HCT116 (cell line): ENCODE results near the gene CYTH2.

Experiments
- ATF3 ChIP-seq: IDR thresholded peaks from 2 replicates; pipeline ENCODE4 v1.6.1; 2012
- CTCF ChIP-seq, 3 experiments: fragments of 200-600 bp in 1 of 3; sonication (generic) in 1 of 3; IDR thresholded peaks in 2 of 3; conservative IDR thresholded peaks in 1 of 3; 2 replicates each; pipeline ENCODE4 v1.5.1; 2012 to 2017; ENCODE audit warnings: low read depth in 2 of 3, low read length in 2 of 3, antibody characterized with exemption in 1 of 3, borderline replicate concordance in 1 of 3, control low read depth in 1 of 3, mild to moderate bottlenecking in 1 of 3, mixed read lengths in 1 of 3, mixed run types in 1 of 3, moderate library complexity in 1 of 3; ENCODE audit not compliant: insufficient read depth in 1 of 3
- EGR1 ChIP-seq: IDR thresholded peaks from 2 replicates; pipeline ENCODE4 v1.6.1; 2012; ENCODE audit warnings: low read depth
- EZH2 ChIP-seq: fragments of 200-600 bp; sonication (generic); IDR thresholded peaks from 2 replicates; pipeline ENCODE4 v1.6.1; 2017; ENCODE audit warnings: antibody characterized with exemption, mixed run types
- POLR2A ChIP-seq: IDR thresholded peaks from 2 replicates; pipeline ENCODE4 v1.7.0; 2011; ENCODE audit warnings: borderline replicate concordance; ENCODE audit not compliant: insufficient read depth, insufficient read length; ENCODE audit errors: extremely low read depth
- POLR2AphosphoS5 ChIP-seq: IDR thresholded peaks from 2 replicates; pipeline ENCODE4 v1.6.1; 2011; ENCODE audit warnings: mild to moderate bottlenecking, low read depth, low read length, moderate library complexity
- RAD21 ChIP-seq: IDR thresholded peaks from 2 replicates; pipeline ENCODE4 v1.6.1; 2012; ENCODE audit warnings: low read depth, mild to moderate bottlenecking
- SP1 ChIP-seq: IDR thresholded peaks from 2 replicates; pipeline ENCODE4 v1.6.1; 2012; ENCODE audit warnings: low read depth
- TF ChIP-seq, protein P1 (sequence below): IDR thresholded peaks from 2 replicates; pipeline ENCODE4 v1.6.1; 2012
- TF ChIP-seq, protein P2 (sequence below): IDR thresholded peaks from 2 replicates; pipeline ENCODE4 v1.6.1; 2012; ENCODE audit warnings: low read depth

DNA sequence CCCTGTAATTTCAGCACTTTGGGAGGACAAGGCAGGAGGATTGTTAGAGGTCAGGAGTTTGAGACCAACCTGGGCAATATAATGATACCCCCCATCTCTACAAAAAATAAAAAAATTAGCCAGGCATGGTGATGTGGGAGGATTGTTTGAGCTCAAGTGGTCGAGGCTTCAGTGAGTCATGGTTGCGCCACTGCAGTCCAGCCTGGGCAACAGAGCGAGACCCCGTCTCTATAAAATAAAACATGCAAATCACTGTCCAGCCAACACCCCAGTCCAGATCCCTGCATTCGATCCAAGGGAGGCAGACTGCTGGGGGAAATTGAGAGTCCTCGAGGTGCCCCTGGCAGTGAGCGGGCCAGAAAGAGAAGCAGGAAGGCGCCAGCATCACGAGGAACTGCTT, 7.0 kb downstream of the CYTH2 start:
- TF ChIP-seq SP1 (no peak), CTCF (IDR thresholded peaks at IDR 0.05 in 2 of 3, conservative IDR thresholded peaks at IDR 0.05 in 1 of 3; ENCODE audit: borderline replicate concordance in 1 of 3, insufficient read depth in 1 of 3, low read depth in 2 of 3, low read length in 2 of 3) (no peak), EZH2 (no peak), POLR2AphosphoS5 (no peak), EGR1 (no peak), ATF3 (no peak), POLR2A (no peak), RAD21 (no peak)
- TF ChIP-seq, protein P1, sequence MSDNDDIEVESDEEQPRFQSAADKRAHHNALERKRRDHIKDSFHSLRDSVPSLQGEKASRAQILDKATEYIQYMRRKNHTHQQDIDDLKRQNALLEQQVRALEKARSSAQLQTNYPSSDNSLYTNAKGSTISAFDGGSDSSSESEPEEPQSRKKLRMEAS = no peak
- TF ChIP-seq, protein P2, sequence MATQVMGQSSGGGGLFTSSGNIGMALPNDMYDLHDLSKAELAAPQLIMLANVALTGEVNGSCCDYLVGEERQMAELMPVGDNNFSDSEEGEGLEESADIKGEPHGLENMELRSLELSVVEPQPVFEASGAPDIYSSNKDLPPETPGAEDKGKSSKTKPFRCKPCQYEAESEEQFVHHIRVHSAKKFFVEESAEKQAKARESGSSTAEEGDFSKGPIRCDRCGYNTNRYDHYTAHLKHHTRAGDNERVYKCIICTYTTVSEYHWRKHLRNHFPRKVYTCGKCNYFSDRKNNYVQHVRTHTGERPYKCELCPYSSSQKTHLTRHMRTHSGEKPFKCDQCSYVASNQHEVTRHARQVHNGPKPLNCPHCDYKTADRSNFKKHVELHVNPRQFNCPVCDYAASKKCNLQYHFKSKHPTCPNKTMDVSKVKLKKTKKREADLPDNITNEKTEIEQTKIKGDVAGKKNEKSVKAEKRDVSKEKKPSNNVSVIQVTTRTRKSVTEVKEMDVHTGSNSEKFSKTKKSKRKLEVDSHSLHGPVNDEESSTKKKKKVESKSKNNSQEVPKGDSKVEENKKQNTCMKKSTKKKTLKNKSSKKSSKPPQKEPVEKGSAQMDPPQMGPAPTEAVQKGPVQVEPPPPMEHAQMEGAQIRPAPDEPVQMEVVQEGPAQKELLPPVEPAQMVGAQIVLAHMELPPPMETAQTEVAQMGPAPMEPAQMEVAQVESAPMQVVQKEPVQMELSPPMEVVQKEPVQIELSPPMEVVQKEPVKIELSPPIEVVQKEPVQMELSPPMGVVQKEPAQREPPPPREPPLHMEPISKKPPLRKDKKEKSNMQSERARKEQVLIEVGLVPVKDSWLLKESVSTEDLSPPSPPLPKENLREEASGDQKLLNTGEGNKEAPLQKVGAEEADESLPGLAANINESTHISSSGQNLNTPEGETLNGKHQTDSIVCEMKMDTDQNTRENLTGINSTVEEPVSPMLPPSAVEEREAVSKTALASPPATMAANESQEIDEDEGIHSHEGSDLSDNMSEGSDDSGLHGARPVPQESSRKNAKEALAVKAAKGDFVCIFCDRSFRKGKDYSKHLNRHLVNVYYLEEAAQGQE = no peak
